ENCODE data around the gene GTF2H4. TPM values are rescaled to one million over a fixed set of nuclear protein-coding genes. Genes with fewer than 3 reads are reported as not detected.

Gene GTF2H4
- total RNA-seq, 1 donor from 2014 or later: 23.9 TPM

DNA sequence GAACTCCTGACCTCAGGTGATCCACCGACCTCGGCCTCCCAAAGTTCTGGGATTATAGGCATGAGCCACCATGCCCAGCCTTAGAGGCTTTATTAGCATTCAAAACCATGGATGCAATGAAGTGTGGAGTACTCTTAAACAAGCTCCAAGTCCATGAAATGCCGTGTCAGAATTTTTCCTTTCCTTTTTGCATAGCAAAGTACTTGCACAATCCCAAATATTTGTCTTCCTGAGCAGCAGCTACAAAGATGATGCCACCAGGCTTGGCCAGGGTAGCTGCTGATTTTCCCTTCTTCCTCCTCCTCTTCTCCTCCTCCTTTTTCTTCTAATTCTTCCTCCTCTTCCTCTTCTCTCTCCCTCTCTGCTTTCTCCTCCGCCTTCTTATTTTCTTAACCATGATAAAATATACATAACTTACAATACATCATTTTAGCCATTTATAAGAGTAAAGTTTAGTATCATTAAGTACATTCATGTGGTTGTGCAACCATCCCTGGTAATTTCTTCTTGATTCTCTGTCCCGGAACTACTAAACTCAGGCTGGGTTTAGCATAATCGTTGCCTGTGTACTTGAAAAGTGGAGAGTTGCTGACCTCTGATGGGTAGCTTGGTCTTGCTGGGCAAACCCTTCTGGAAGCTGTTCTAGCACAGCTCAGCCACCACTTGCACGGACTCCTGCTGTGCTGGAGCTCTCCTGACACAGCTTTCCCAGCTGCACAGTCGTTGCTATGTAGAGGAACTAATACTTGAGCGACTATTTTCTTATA, 53.1 kb downstream of the GTF2H4 start:
- peak; percentile 38 for ATAC-seq

DNA sequence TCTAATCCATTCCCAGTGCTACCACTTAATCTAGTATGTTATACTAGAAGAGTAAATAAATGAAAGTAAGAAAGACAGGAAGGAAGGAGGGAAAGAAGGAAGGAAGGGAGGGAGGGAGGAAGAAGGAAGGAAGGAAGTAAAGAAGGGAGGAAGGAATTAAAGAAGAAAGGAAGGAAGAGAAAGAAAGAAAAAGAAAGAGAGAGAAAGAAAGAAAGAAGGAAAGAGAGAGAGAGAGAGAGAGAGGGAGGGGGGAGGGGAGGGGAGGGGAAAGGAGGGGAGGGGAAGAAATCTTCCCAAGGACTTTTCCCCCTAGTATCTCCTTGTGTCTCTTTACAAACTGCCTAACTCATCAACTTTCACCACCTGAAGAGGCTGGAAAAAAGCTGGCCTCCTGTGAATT, 54.7 kb downstream of the GTF2H4 start:
- ATAC-seq: no peak

DNA sequence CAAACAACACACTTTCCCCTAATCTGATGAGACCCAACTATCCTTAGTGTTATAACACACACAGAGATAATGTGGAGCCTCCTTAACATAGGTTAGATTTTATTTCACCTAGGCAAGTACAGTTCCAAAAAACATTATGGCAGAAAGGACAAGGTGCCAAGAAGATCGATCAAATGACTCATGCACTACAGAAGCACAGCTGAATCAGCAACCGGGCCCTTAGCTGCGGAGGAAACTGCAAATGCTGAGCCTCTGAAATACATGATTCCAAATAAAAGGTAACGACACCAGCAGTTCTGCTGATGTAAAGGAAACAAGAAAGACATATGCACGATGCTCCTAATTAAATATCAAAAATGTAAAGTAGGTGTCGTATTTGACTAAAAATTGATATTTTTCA, 55.6 kb downstream of the GTF2H4 start:
- ATAC-seq: peak; percentile 60

Other genes starting within 250 kb of the GTF2H4 start
- 17.8 TPM for gene DHX16, start 235.2 kb upstream of the GTF2H4 start, total RNA-seq
- gene PPP1R18, start 221.6 kb upstream of the GTF2H4 start, total RNA-seq: 22.9 TPM
- gene NRM, start 217.2 kb upstream of the GTF2H4 start, total RNA-seq: 12.7 TPM
- gene MDC1, start 190.9 kb upstream of the GTF2H4 start, total RNA-seq: 15.7 TPM
- gene TUBB, start 187.9 kb upstream of the GTF2H4 start, total RNA-seq: 327 TPM
- gene FLOT1, start 165.5 kb upstream of the GTF2H4 start, total RNA-seq: 75.0 TPM
- 74.3 TPM for gene IER3, start 163.7 kb upstream of the GTF2H4 start, total RNA-seq
- 220 TPM for gene DDR1, start 23.7 kb upstream of the GTF2H4 start, total RNA-seq
- gene VARS2, start 6.0 kb downstream of the GTF2H4 start, total RNA-seq: 26.3 TPM
- 9.0 TPM for gene SFTA2, start 24.0 kb downstream of the GTF2H4 start, total RNA-seq
- gene MUCL3, start 32.8 kb downstream of the GTF2H4 start, total RNA-seq: 1.00 TPM
- gene MUC21, start 75.5 kb downstream of the GTF2H4 start, total RNA-seq: 721 TPM
- 0.88 TPM for gene MUC22, start 102.3 kb downstream of the GTF2H4 start, total RNA-seq
- not detected for gene C6orf15, start 204.4 kb downstream of the GTF2H4 start, total RNA-seq
- gene PSORS1C1, start 206.6 kb downstream of the GTF2H4 start, total RNA-seq: 0.20 TPM
- 0.08 TPM for gene CDSN, start 212.2 kb downstream of the GTF2H4 start, total RNA-seq
- 0.40 TPM for gene PSORS1C2, start 230.9 kb downstream of the GTF2H4 start, total RNA-seq
- gene CCHCR1, start 249.6 kb downstream of the GTF2H4 start, total RNA-seq: 11.1 TPM